ENCODE results near the gene TBKBP1.
"Not testable (repeated sequence)": the region's sequence is repeated elsewhere in the genome, so short reads cannot be mapped to it uniquely, and the experiment has no call there.

Gene TBKBP1

DNA sequence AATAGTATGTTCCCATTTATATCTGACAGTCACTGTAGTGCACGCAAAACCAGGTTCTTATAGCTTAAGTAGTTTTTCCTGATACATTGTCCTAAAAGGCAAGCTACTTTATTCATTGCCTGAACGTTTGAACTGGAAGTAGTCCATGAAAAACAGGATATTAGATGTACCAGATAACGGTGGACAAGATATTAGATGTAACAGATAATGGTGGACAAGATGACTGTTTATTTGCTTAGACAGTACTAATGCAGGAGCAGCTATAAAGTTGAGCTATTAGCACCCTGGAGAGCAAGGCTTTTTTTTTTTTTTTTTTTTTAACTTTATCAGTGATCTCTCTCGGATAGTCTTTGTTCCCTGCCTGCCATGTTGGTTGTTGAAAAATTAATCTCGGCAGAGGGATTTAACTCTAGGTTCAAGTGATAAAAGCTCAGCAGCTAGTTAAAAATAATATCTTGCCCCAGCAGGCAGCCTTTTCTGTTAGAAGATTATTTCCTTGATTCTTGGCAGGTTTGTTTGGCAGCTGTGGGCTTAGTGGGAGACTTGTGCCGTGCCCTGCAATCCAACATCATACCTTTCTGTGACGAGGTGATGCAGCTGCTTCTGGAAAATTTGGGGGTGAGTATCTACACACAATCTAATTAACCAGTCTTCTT is 17.3 kb upstream of the TBKBP1 start:
- no peak for DNase-seq

GRCh38 chr17:47678196-47678595 is 15.8 kb upstream of the TBKBP1 start:
- DNase-seq: no peak

GRCh38 chr17:47682138-47682537 is 11.8 kb upstream of the TBKBP1 start:
- no peak for DNase-seq

DNA sequence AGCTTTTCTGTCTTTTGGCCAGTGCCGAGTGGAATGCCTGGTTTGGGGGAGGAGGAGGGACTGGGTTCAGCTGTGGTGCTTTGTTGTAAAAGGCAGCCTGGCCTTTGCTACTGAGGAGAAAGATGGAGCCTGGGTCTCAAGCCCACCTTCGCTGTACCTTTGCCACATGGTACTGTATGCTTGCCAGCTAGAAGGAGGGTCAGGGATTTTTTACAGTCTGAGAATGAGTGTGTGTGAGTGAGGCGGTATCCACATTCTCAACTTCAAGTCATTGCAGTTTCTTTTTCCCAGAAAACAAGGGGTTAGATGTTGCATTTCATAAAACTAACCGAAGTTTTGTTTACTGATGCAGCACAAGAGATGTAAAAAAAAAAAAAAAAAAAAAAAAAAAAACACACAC is 11.2 kb upstream of the TBKBP1 start:
- DNase-seq: not testable (repeated sequence)

GRCh38 chr17:47684025-47684424 is 9.9 kb upstream of the TBKBP1 start:
- no peak for DNase-seq

DNA sequence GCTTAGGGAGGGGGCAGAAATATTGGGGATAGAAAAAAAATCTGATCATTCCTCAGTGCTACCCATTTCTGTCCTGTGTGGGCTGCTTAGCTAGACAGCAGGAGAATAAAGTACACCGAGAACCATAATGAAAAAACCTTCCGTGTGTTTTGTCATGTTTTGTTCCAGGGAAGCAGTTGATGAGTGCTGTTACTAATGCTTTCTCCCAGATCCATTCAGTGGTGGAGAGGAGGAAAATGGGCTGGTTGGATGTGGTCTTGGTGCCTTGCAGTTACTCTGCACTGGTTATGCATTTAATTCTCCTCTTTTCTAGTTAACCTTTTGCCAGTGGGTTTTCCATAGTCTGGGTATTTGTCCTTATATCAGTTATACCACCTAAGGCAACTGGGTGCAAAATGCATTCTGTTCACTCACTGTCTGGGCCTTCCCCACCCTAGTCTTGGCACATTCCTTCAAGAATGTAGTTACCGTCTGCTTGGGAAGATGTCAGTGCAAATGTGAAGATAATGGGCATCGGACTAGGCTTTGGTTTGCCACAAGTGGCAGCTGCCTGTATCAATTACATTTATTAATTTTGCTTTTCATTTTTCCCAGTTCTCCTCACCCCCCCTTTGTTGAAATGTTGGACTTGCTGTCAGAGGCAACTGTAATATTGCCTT is 9.3 kb upstream of the TBKBP1 start:
- no peak for DNase-seq

- DNase-seq: no peak
These were observed 8.2 kb upstream of the TBKBP1 start for GRCh38 chr17:47685556-47686275.

DNA sequence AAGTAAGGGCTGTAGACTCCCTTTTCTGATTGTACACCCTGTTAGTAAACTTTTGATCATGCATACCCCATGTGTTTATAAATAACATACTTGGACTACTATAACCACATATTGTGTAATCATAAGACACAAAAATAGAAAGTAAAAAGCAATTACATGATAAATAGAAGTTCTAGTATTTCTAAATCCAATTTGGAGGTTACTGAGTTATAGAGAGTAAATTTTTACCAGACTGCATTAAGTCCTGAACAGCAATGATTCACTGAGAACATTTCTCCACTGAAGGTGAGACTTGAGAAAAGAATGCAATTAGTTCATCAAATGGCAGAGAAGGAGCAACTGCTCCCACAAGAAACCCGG is 7.7 kb upstream of the TBKBP1 start:
- no peak for DNase-seq

DNA sequence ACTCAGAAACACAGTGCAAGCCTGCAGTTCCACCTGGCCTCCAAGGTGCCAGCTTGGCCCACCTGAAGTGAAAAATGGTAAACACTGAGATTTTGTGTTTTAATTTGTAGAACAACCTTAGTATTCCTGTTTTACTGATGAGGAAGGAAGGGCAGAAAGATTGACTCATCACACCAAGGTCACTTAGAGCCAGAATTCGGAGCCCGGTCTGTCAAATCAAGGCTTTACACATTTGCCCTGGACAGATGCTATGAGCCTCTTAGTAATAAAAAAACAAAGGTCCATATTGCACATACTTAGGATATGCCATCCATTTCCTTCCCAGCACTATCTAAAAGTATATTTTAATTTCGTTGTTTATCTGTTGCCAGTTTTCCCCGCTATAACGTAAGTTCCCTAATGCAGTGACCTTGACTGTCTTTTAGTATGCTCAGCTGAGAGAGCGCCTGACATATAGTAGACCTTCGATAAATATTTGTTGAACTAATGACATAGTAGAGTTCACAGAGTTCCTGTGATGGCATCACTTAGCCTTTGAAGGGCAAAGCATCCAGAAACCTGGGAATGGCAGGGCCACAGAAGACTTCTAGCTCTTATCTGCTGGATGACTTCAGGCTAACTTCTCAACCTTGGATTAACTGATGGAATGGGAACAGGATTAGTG is 7.2 kb upstream of the TBKBP1 start:
- no peak for DNase-seq

GRCh38 chr17:47687328-47687690 is 6.7 kb upstream of the TBKBP1 start:
- no peak for DNase-seq

DNA sequence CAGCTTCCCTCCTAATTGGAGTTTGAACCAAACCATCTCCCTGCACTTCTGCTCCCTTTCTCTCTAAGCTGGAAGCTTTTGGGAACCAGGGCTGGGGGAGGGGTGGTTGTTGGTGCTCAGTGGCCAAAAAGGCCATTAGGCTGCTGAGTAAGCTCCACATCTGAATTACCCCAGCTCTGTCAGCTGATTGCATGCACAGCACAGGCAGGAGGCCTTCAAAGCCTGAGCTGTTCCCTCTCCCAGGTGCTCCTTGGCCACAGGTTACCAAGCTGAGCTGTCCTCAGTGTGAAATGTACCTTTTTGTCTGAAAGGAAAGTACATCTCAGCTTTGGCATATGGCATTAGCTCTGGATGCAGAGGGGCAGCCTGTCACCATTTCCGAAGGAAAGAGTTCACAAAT is 6.2 kb upstream of the TBKBP1 start:
- peak in 28 of 58 donors; percentile 10 to 63 (median 36) for DNase-seq

DNA sequence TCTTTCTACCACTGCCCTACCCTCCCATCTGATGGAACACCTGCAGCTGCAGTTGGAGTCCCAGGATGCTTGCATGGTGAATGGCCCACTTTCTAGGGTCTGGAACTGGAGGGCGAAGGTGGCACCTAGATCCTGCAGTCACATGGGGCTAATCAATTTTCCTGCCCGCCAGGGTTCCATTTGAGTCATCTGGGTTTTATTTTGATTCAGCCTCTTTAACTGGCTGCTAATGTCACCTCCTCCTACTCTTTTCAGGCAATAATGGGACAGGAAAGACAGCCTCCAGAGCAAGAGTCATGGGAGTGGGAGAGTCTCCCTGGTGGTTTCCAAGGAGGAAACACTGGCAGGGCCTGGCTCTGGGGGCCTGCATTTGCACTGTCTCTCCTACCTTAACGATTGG is 3.8 kb upstream of the TBKBP1 start:
- no peak for DNase-seq

DNA sequence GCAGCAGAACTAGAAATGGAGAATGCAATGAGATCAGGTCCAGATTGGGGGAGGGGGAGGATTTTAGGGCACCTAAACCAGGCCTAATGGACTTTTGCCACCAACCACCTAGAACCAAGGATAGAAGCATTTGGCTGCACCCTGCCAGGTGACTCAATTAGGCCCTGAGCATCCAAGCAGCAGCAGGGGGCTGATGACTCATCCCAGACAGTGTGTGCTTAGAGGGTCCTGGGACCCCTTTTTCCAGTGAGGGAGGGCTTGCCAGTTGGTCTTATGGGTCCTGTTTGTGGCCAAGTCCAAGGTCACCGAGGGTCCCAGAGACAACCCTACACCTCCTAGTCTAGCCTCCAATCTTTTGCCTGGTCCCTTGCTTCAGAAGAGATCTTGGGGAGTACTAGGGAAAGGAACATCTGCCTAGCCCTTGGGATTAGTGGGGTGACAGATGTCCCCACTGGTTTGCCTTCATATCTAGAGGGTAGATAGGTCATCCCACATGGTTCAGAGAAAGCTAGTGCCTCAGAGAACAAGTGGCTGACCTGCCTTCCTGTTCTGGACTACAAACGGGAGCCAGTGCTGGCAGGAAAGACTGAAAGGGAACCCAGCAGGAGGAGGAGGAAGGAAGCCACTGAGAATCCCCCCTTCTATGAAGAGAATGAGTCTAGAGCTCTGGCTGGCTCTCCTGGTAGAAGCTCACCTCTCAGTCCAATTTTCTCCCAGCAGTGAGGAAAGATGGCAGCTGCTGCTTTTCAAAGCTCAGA is 1.6 kb upstream of the TBKBP1 start:
- DNase-seq: no peak

DNA sequence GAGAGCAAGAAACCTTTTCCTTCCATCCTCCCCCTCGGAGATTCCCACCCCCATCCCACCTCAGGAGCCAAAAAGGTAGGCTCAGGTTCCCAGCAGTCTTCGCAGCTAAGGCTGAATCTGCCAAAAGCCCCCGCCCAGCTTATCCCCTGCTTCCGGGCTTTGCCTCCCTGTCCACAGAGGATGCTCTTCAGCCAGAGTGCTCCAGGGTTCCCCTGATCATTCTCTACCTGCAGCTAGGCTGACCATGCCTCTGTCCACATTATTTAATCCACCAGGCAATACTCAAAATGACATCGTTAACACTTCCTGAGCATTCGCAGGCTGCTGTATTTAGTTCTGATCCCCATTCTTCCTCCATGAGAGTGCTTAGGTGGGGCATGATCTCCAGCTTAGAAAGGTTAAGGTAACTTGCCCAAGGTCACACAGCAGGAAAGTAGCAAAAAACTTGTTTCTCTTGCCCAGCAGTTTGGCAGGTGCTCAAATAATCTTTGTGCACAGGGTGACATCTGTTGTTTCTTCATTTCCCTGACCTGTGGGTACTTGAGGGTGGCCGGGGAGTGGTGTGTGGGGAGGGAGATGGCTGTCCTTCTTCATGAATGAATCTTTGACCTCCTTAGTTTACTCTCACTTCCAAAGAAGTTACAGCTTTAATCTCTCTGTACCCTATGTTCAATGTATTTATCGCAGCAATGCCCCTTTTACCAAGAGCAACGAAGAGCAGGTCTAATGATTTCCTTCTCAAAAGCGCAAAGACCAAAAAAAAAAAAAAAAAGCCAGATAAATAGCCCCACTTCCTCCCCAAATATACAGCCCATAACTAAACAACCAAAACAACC is 848 bp upstream of the TBKBP1 start:
- DNase-seq: no peak

- DNase-seq: peak in 44 of 58 donors; percentile 20 to 80 (median 53)
These were observed 844 bp downstream of the TBKBP1 start for GRCh38 chr17:47694581-47695428.

- peak in 1 of 58 donors; percentile 52 for DNase-seq
These were observed 1.7 kb downstream of the TBKBP1 start for GRCh38 chr17:47695429-47696376.

- no peak for DNase-seq
These were observed 3.0 kb downstream of the TBKBP1 start for GRCh38 chr17:47696717-47697642.

All from anterior cingulate cortex (tissue), 58 donors.